ENCODE data around the gene ACVR1B.

- TF ChIP-seq TAF1 (IDR thresholded peaks at IDR 0.05; ENCODE audit: borderline replicate concordance, insufficient read depth, low read length) = no peak
- 0 out of 2 replicates have a peak, but pooled peaks have one; percentile 3 for TF ChIP-seq POLR2AphosphoS5 (IDR thresholded peaks at IDR 0.05; ENCODE audit: low read depth, low read length)
- no peak for TF ChIP-seq REST (IDR thresholded peaks at IDR 0.05; ENCODE audit: insufficient read depth in 1 of 2, low read depth in 2 of 2, low read length in 2 of 2)
- no peak for TF ChIP-seq SIN3A (IDR thresholded peaks at IDR 0.05; ENCODE audit: borderline replicate concordance, insufficient read depth, low read length)
These were observed 29.4 kb upstream of the ACVR1B start for GRCh38 chr12:51922146-51922545.

All from PFSK-1 (cell line).